ENCODE data around the gene ZNF678.
A peak's percentile ranks its signal among the peaks of the same experiment; 100 is the strongest.

The ZNF678 gene

GRCh38 chr1:227563324-227564201, at the start of gene ZNF678:
TSS of gene ZNF678 (plus strand) at chr1:227563556. CDS start at chr1:227650992, 87,436 bp downstream.
- peak; percentile 74 to 88 for DNase-seq (ENCODE audit: low read depth in 1 of 2, low spot score in 1 of 2)

- no peak for DNase-seq (ENCODE audit: low read depth in 1 of 2, low spot score in 1 of 2)
These were observed 44.5 kb upstream of the ZNF678 start for GRCh38 chr1:227518876-227519275.

- no peak for DNase-seq (ENCODE audit: low read depth in 1 of 2, low spot score in 1 of 2)
These were observed 41.6 kb upstream of the ZNF678 start for GRCh38 chr1:227521782-227522181.

- DNase-seq (ENCODE audit: low read depth in 1 of 2, low spot score in 1 of 2), result no peak
These were observed 36.8 kb upstream of the ZNF678 start for GRCh38 chr1:227526524-227526923.

GRCh38 chr1:227532019-227532619, 31.2 kb upstream of the ZNF678 start:
- no peak for DNase-seq (ENCODE audit: low read depth in 1 of 2, low spot score in 1 of 2)

GRCh38 chr1:227540170-227541098, 22.9 kb upstream of the ZNF678 start:
- DNase-seq (ENCODE audit: low read depth in 1 of 2, low spot score in 1 of 2), result no peak

GRCh38 chr1:227541129-227541528, 22.2 kb upstream of the ZNF678 start:
- no peak for DNase-seq (ENCODE audit: low read depth in 1 of 2, low spot score in 1 of 2)

- no peak for DNase-seq (ENCODE audit: low read depth in 1 of 2, low spot score in 1 of 2)
These were observed 21.6 kb upstream of the ZNF678 start for GRCh38 chr1:227541796-227542152.

GRCh38 chr1:227542153-227543120, 20.9 kb upstream of the ZNF678 start:
- DNase-seq (ENCODE audit: low read depth in 1 of 2, low spot score in 1 of 2), result peak; percentile 82 to 83

- DNase-seq (ENCODE audit: low read depth in 1 of 2, low spot score in 1 of 2), result no peak
These were observed 19.9 kb upstream of the ZNF678 start for GRCh38 chr1:227543283-227544066.

GRCh38 chr1:227544067-227545050, 19.0 kb upstream of the ZNF678 start:
- DNase-seq (ENCODE audit: low read depth in 1 of 2, low spot score in 1 of 2), result no peak

GRCh38 chr1:227545361-227545760, 18.0 kb upstream of the ZNF678 start:
- no peak for DNase-seq (ENCODE audit: low read depth in 1 of 2, low spot score in 1 of 2)

GRCh38 chr1:227546059-227546458, 17.3 kb upstream of the ZNF678 start:
- no peak for DNase-seq (ENCODE audit: low read depth in 1 of 2, low spot score in 1 of 2)

GRCh38 chr1:227546598-227547309, 16.6 kb upstream of the ZNF678 start:
- no peak for DNase-seq (ENCODE audit: low read depth in 1 of 2, low spot score in 1 of 2)

- DNase-seq (ENCODE audit: low read depth in 1 of 2, low spot score in 1 of 2), result no peak
These were observed 15.8 kb upstream of the ZNF678 start for GRCh38 chr1:227547310-227548118.

- no peak for DNase-seq (ENCODE audit: low read depth in 1 of 2, low spot score in 1 of 2)
These were observed 15.3 kb upstream of the ZNF678 start for GRCh38 chr1:227548119-227548397.

GRCh38 chr1:227548448-227548847, 14.9 kb upstream of the ZNF678 start:
- no peak for DNase-seq (ENCODE audit: low read depth in 1 of 2, low spot score in 1 of 2)

Data from activated CD4-positive, alpha-beta T cell treated with anti-CD3 and anti-CD28 coated beads, Interleukin-2, amount 50 U/mL, for 24 hours (primary cell).